ENCODE measurements around the gene ICAM2.

- TF ChIP-seq CTCF (IDR thresholded peaks at IDR 0.05) (no peak), EZH2 (IDR thresholded peaks at IDR 0.05) (no peak)
Measured at GRCh38 chr17:64022611-64023063, 2.2 kb upstream of the ICAM2 start.
